Mammary epithelial cell (primary cell): Measurements from ENCODE around the gene AFAP1.

Source experiments
- EZH2 ChIP-seq: IDR thresholded peaks from 2 replicates; pipeline ENCODE4 v1.6.1; 2012; ENCODE audit warnings: low read length, inconsistent platforms, borderline replicate concordance
- TF ChIP-seq, protein P1 (sequence below), 2 donors: IDR thresholded peaks in 1 of 2; conservative IDR thresholded peaks in 1 of 2; 2 replicates each; pipeline ENCODE4 v1.5.1; 2011 to 2012; ENCODE audit warnings: inconsistent platforms in 2 of 2, low read length in 2 of 2, mild to moderate bottlenecking in 2 of 2, control low read depth in 1 of 2, low read depth in 1 of 2; ENCODE audit not compliant: insufficient read depth in 1 of 2; ENCODE audit errors: extremely low read depth in 1 of 2

DNA sequence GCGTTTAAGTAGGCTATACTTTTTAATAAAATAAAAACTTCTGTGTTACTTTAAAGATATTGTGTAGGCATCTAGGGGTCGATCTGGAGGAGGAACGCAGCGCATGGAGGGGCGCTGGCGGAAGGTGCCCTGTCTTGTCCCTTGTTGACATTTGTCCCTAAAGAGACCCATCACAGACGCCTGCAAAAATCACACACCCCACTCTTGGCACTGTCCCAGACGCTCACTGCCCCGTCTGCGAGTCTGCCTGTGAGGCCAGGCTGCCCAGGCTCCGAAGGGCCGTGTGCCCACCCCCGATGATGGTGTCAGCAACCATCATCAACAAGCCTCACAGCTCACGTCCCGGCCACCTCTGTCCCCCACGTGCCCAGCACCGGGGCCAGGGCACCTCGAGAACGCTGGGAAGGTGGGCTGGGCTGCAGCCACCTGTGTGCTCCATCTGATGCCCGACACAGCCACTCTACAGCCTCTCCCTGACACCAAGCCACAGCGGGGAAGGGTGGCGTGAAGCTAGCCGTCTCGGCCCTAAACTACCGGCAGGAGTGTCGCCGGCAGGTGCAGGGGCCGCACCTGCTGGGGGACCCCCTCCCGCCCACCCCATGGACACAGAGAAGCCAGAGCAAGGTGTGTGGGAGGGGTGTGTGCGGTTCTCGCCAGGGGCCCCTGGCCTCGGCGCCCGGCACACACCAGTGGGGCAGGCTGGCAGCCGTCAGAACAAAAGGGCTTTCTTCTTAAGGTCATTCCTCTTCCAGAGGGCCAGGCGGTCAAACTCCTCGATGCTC, 26.8 kb upstream of the AFAP1 start:
- TF ChIP-seq EZH2, result no peak
- TF ChIP-seq, protein P1, sequence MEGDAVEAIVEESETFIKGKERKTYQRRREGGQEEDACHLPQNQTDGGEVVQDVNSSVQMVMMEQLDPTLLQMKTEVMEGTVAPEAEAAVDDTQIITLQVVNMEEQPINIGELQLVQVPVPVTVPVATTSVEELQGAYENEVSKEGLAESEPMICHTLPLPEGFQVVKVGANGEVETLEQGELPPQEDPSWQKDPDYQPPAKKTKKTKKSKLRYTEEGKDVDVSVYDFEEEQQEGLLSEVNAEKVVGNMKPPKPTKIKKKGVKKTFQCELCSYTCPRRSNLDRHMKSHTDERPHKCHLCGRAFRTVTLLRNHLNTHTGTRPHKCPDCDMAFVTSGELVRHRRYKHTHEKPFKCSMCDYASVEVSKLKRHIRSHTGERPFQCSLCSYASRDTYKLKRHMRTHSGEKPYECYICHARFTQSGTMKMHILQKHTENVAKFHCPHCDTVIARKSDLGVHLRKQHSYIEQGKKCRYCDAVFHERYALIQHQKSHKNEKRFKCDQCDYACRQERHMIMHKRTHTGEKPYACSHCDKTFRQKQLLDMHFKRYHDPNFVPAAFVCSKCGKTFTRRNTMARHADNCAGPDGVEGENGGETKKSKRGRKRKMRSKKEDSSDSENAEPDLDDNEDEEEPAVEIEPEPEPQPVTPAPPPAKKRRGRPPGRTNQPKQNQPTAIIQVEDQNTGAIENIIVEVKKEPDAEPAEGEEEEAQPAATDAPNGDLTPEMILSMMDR (conservative IDR thresholded peaks at IDR 0.05 in 1 of 2, IDR thresholded peaks at IDR 0.05 in 1 of 2; ENCODE audit: extremely low read depth in 1 of 2, insufficient read depth in 1 of 2, low read depth in 1 of 2, low read length in 2 of 2), result no peak
